Measurements from ENCODE around the gene DLGAP4.

DNA sequence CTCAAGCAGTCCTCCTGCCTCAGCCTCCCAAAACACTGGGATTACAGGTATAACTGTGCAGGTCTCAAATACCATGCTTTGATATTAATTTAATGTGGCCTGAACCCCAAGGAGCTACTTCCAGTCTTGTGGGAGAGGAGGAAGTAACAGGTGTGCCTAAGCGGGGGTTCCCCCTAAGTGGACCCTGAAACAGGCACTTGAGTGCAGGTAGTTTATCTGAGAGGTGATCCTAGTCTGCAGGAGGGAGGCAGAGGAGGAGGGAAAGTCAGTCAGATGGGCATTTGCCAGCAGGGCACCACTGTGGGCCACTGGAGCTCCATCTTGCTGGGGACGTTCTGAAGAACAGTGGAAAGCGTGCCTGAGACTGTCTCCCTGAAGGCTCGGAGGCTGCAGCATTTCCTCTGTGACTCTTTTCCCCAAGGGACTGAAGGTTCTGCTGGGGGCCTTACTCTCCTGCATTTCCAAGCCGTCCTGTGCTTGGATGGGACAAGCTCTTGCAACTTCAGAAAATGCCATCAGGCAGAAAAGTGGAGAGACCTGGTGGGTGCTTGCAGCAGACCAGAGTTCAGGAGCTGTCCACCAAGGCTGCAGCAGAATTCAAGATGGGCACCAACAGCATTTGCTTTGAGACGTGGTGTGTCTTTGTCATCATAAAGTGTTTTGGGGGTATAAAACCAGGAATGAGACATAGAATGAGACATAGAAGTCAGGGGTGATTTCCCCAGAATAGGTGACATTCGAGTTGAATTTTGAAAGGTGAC is 4.6 kb upstream of the DLGAP4 start:
- TF ChIP-seq NONO (IDR thresholded peaks at IDR 0.05; ENCODE audit: low read depth in 2 of 2, low read length in 1 of 2), result no peak
- no peak for TF ChIP-seq KLF16 (IDR thresholded peaks at IDR 0.05)
- no peak for TF ChIP-seq ZNF324 (CRISPR knock-in tag; IDR thresholded peaks at IDR 0.05)
- no peak for TF ChIP-seq POLR2A (conservative IDR thresholded peaks at IDR 0.05)
- no peak for TF ChIP-seq MYC (IDR thresholded peaks at IDR 0.05; ENCODE audit: low read depth, low read length)
- no peak for TF ChIP-seq MYC (CRISPR knock-in tag; IDR thresholded peaks at IDR 0.05; ENCODE audit: borderline replicate concordance, low read depth)
- no peak for TF ChIP-seq JUN (IDR thresholded peaks at IDR 0.05; ENCODE audit: borderline replicate concordance, low read depth, low read length)
- TF ChIP-seq JUN (CRISPR knock-in tag; IDR thresholded peaks at IDR 0.05; ENCODE audit: borderline replicate concordance), result no peak
- TF ChIP-seq FOXM1 (IDR thresholded peaks at IDR 0.05; ENCODE audit: low read depth), result no peak
- TF ChIP-seq FOXM1 (CRISPR knock-in tag; IDR thresholded peaks at IDR 0.05; ENCODE audit: low read depth), result no peak
- TF ChIP-seq BMI1 (IDR thresholded peaks at IDR 0.05; ENCODE audit: low read length), result no peak
- TF ChIP-seq EP300 (IDR thresholded peaks at IDR 0.05; ENCODE audit: low read length), result no peak
- TF ChIP-seq, protein P1, sequence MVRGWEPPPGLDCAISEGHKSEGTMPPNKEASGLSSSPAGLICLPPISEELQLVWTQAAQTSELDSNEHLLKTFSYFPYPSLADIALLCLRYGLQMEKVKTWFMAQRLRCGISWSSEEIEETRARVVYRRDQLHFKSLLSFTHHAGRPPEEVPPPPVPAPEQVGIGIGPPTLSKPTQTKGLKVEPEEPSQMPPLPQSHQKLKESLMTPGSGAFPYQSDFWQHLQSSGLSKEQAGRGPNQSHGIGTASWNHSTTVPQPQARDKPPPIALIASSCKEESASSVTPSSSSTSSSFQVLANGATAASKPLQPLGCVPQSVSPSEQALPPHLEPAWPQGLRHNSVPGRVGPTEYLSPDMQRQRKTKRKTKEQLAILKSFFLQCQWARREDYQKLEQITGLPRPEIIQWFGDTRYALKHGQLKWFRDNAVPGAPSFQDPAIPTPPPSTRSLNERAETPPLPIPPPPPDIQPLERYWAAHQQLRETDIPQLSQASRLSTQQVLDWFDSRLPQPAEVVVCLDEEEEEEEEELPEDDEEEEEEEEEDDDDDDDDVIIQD (CRISPR knock-in tag; IDR thresholded peaks at IDR 0.05), result no peak

All from K562 (cell line).